Left renal cortex interstitium (tissue), 4 donors: ENCODE measurements around the gene NUDT6. TPM values are rescaled to one million over a fixed set of nuclear protein-coding genes. Genes with fewer than 3 reads are reported as not detected.
"Not testable (repeated sequence)": the region's sequence is repeated elsewhere in the genome, so short reads cannot be mapped to it uniquely, and the experiment has no call there.

Experiments
- DNase-seq, 4 donors: peaks; one replicate each; pipeline ENCODE4 v3.0.0-alpha.2; 2013; ENCODE audit warnings: low read depth in 4 of 4, low spot score in 2 of 4, missing footprints in 1 of 4
- polyA plus RNA-seq, 4 donors: library from polyadenylated mRNA; unstranded; fragments of 120-200 nt; gene quantifications; one replicate each; pipeline ENCODE4 v1.2.1, GENCODE V29; 2013; ENCODE audit not compliant: insufficient read length in 4 of 4

The NUDT6 gene
- polyA plus RNA-seq, 4 donors, result 13.9 to 23.5 (median 18.2) TPM

DNA sequence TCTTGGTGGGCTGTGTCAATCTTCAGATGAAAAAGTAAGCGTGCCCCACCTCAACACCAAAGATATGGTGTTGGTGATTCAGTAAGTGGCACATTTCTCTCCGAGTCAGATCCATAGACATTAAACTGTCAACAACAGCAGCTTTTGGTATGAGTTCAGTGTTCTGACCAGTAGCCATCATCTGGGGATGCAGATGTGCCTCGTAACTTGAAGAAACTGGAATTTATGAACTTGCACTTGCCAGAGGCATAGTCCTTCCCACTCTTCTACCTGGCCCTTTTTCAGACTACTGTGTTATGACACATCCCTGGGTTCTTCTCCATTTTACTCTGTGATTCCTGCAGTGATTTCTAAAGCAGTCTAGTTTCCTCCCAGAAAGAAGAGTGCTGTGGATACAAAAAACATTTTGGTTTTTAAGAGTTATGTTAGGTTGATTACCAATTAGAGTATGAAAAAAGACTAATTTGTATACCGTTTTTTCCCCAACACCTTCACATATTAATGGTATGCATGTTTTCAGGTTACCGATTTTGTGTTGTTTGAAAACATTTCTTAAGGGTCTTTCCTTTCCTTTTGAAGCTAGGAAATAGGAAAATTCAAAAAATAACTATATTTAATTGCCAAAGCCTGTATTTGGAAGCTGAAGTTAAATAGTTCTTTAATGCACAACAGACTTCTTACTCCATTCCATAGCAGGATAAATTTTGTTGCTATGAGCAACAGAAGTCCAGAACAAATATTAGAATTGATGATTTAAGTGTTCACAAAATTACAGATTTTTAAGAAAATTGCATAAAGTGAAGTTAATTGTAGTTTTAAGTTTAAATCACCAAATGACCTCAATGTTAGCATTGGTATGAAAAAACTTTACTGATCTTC is 39.3 kb downstream of the NUDT6 start:
- DNase-seq, result no peak

DNA sequence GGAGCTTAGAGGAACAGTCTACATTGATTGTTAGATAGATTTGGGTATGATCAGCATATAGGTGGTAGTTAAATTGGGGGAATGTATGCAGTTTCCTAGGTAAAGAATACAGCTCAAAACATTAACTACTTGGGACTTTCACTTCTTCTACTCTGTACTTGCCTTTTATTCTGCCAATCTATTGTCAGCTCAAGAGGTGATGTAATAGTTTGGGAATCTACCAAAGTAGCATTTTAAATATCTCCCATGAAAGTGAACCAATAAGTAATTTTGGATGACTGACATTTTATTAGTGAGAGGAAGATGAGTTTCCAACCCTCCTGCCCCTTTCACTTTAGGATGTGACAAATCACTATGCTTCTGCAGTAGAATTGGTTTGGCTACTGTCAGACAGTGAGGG is 43.4 kb downstream of the NUDT6 start:
- no peak for DNase-seq

DNA sequence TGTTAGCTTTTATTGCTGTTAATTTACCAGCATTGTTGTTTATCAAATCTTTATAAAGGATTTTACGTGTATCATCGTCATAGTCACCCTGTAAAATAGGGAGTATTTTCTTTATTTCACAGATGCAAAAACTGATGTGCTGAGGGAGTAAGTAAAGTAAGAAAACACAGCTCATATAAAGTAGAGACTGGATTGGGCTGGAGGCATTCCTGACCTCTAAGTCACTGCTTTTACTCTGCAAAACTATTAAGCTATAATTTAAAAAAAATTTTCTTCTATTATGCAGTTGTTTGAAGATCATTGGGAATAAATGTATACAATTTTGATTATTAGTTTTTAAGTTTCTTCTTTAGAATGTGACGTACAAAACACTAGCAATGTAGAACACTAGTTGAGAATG is 45.9 kb downstream of the NUDT6 start:
- no peak for DNase-seq

DNA sequence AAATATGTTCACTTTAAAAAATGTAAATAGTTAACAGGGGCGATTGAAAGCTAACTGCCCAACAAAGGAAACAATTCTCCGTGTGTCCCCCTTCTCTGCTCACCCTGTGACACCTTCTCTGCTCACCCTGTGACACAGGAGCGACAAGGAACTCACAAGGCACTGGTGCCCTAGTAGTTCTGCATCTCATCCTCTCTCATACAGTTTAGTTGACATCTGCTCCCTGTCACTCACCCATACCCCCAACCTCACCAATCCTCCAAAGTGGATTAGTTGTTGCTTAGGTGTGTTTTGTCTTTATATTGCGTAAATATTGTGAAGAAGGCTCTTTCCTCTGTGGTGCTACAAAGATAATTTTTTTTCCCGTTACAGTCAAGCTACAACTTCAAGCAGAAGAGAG is 46.4 kb downstream of the NUDT6 start:
- DNase-seq, result no peak

DNA sequence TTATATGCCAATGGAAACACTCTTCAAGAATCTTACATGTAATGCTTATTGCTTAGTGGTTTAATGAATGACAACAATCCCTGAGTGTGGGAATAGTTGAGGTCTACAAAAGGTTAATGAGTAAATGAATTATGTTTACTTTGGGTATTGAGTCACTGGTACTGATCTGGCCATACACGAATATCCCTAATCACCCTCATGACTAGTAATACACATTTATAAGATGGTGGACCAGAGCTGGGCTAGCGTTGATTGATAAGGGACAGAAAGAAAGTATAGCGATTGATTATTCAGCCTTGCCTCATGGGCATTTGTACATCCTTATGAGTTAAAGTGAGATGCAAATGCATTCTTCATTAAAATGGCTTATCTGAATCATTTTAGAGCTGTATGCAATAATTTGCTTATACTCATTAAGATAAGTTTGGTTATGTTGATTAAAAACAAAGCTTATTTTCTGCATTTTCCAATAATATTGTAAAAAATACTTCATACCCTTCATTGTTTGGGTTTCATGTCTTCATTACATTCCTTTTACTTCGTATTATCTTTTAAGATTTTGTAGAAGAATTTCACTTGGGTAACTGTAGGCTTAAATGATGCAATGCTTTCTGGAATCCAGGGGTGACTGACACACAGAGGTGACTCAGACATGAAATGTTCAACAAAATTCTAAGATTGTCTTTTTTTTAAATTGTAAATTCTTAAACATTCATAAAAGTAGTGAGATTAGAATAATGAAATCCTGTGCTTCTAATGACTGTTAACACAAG is 48.4 kb downstream of the NUDT6 start:
- no peak for DNase-seq

DNA sequence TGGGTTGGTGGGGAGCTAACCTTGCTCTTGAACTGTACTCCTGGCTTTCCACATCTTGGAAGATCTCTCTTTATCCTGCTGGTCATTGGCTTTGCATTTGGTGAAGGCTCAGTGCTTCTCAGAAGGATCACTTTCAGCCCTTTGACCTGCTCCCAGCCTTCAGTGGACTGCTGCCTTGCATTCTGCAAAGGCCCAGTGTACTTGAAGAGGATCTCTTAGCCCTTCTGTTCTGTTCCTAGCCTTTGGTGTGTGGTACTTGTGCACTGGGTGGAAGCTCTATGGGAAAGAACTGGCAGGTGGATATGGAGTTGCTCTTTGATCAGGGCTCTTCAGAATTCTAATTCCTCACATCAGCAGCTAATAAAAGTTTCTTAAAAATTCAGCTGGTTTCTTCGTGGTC is 49.3 kb downstream of the NUDT6 start:
- DNase-seq, result no peak

DNA sequence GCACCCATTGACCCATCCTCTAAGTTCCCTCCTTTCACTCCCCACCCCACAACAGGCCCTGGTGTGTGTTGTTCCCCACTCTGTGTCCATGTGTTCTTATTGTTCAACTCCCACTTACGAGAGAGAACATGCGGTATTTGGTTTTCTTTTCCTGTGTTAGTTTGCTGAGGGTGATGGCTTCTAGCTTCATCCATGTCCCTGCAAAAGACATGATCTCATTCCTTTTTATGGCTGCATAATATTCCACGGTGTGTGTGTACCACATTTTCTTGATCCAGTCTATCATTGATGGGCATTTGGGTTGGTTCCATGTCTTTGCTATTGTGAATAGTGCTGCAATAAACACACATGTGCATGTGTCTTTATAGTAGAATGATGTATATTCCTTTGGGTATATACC is 54.2 kb downstream of the NUDT6 start:
- not testable (repeated sequence) for DNase-seq

DNA sequence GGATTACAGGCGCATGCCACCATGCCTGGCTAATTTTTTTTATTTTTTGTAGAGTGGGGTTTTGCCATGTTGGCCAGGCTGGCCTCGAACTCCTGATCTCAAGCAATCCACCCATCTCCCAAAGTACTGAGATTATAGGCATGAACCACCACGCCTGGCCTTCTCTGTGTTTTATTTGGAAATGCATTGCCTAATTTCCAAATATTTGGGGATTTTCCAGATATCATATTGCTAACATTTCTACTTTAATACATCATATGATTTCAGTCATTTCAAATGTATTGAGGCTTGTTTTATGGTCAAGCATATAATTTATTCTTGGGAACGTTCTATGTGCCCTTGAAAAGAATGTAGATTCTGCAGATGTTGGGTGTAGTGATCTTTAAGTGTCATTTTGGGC is 57.0 kb downstream of the NUDT6 start:
- DNase-seq, result no peak

DNA sequence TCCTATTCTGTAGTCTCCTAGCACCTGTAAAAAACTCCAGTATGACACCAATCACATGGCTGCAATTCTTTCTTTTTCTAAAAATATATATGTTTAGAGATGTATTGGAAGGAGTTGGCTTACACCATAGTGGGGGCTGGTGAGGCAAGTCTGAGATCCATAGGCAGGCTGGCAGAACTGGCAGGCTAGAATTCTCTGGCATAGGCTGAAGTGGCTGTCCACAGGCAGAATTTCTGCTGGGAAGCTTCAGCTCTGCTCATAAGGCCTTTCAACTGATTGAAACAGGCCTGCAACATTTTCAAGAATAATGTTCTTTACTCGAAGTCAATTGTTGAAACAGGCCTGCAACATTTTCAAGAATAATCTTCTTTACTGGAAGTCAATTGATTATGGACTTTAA is 58.8 kb downstream of the NUDT6 start:
- no peak for DNase-seq

DNA sequence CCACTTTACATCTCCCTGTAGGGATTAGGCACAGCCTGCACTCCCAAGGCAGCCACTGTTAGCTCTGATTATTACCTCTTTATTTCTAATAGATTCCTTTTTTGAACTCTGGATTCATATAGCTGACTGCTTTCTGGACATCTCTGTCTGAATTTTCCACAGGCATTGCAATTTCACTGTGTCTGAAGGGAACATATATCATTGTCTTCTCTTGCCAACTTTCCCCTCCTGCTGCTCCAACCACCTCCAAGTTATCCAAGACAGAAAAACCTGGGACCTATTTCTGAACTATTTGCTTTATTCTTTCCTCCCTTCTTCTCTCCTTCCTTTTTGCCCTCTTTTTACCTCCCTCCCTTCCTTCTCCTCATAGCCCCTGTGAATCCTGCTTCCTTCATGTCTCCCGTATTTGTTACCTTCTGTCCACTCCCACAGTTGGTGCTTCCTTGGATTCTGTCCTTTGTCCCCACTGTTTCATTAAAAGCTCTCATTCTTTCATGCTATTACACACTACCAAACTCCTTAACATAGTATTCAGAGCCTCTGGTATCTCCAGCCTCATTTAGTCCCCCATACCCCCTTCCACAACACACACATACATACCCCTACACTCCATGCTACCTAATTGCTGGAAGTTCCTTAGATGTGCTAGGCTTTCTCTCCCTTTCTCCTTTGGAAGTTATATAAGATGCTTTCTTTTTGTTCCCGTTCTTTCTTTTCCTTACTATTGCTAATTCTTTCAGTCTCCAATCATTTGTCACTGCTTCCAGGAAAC is 61.0 kb downstream of the NUDT6 start:
- DNase-seq, result no peak

DNA sequence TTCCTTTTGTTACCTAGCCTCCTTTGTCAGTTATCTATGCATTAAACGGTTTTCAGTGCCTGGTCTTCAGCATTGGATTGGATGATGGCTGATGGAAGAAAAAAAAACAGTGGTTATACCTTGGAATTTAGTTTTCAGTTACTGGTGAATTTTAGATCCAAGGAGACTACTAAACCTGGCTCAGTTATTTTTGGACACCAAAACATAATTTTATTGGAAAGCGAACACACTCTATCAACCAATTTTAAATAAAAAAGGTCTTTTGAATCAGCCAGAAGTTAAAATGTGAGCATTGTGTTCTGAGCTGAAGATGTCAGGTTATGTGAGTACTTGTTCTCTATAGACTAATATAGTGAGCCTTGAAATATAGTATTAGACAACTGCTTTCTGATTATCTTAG is 63.7 kb downstream of the NUDT6 start:
- no peak for DNase-seq

DNA sequence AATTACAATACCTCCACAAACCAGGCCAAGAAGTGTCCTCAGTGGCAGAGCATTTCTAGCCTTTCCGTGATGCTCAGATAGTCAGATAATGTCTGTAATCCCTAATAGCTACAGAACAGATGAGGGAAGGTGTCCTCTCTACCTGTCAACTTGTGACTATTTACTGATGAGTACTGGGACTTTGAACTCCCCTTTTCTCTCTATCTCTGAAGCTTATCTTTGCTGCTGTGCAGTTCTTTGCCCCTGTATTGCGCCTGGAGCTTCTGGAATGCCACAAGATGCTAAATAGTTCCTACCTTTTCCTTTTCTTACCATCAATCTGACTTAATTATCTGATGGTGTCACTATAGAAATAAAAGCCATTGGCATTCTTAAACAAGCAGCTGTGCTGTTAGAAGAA is 65.2 kb downstream of the NUDT6 start:
- DNase-seq, result no peak

DNA sequence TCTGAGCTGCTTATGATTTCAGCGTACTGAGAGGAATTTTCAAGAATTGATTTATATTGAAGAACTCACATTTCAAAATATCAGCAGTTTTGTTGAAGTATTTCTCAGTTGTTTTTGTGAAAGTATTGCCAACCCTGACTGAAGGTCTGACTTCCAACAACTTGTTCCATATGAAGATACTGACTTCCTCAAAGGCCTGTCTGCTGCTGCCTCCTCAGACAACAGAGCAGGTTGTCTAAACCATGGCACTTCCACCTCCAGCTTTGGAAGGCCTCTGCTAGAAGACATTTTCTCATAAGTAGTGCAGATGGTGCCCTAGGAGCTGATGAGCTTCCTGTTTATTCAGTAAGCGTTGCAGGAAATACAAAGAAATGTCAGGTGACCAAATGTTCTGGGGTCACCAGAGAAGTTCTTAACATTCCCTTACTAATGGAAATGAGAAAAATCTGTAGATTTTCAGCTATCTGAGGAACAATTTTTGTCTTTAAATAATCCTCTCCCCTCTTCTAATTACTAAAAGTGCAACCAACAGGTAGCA is 67.0 kb downstream of the NUDT6 start:
- no peak for DNase-seq

DNA sequence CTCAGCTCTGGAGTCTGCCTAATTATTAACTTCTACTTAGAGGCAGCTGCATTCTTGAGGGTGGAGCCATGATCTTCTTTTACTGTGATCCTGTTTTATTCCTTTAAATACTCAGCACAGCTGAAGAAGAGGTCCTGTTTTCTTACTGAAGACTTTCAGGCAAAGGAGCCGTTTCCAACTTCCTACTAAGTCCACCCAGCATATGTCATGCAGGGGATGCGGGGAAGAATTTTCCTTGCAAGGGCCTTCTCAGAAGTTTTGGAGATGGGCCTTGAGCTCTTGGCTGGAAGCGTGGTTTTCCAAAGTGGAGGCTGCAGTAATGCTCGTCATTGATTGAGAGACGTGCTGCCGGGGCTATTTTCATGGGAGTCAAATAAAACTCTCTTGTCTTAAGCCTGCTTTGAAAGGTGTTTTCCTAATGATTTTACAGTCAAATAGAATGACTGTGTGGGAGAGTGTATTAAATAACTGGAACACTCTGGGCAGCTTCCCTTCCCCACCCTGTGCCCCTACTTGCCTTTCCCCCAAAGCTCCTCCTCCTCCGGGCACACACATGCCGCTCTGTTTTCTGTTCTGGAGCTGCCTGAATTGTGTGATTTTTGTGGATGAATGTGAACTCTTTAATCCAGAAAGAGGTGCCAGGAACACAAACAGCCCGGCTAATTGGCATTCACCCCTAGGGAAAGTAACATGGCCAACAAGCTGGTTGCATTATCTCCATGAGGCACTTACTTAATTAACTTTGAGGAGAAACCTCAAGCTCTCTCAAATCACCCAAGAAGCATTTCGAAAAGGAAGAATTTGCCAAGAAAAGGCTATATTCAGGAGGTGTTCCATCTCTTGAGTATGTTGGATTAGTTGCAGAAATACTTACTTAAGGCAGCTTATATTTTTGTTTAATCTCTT is 67.7 kb downstream of the NUDT6 start:
- peak; percentile 9 to 29 (median 18) for DNase-seq

DNA sequence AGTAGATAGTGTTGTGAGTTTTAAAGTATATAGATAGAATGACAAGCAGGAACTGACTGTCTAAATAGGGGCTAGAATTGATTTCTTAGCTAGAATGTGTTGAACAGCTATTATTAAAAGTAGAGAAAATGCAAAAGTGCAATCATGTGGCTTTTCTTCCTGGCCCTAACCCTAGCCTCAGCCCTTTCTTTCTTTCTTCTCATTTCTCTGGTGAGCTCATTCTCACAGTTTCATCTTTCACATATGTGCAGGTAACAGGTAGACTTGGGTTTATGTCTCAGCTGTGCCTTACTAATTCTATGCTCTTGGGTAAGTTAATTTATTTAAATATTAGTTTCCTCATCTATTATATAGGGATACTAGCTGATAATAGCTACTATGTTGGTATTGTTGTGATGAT is 70.8 kb downstream of the NUDT6 start:
- DNase-seq, result no peak

DNA sequence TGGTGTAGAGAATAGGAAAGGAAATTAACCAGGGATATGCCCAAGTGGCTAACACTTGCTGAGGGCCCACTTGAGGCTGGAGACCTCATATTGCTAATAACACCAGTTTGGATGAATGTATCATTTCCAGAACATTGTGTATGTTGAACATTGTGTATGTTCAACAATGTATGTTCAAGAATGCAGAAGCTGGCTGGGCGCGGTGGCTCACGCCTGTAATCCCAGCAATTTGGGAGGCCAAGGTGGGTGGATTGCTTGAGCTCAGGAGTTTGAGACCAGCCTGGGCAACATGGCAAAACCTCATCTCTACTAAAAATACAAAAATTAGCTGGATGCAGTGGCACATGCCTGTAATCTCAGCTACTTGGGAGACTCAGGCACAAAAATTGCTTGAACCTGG is 72.6 kb downstream of the NUDT6 start:
- not testable (repeated sequence) for DNase-seq

DNA sequence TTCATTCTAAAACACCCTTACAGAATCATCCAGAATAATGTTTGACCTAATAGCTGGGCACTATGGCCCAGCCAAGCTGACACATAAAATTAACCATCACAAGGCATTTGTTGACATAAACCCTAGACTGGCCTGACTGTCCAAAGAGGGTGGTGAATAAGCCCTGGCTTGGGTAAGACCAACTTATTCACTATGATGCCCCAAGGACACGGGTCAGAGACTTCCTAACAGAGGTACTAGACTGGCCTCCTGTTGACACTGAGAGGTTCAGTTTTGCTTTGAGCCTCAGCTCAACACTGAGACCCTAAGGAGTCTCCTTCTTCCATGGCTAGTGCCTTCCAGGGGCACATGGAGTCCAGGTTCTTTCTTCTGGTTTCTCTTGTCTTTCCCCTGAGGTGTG is 74.5 kb downstream of the NUDT6 start:
- no peak for DNase-seq

DNA sequence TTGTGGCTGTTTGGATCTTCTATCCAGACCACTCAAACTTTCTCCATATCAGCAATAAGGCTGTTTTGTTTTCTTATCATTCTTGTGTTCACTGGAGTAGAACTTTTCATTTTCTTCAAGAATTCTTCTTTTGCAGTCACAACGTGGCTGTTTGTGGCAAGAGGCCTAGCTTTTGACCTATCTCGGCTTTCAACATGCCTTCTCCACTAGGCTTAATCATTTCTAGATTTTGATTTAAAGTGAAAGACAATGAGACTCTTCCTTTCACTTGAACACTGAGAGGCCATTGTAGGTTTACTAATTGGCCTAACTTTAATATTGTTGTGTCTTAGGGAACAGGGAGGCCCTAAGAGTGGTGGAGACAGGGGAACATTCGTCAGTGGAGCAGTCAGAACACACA is 76.6 kb downstream of the NUDT6 start:
- DNase-seq, result no peak

DNA sequence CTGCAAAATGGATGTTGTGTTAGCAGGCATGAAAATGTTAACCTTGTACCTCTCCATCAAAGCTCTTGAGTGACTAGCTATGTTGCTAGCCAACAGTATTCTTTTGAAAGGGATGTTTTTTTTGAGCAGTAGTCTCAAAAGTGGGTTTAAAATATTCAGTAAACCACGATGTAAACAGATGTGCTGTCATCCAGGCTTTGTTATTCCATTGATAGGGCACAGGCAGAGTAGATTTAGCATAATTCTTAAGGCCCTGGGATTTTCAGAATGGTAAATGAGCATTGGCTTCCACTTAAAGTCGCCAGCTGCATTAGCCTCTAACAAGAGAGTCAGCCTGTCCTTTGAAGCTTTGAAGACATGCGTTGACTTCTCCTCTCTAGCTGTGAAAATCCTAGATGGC is 77.3 kb downstream of the NUDT6 start:
- DNase-seq, result no peak

DNA sequence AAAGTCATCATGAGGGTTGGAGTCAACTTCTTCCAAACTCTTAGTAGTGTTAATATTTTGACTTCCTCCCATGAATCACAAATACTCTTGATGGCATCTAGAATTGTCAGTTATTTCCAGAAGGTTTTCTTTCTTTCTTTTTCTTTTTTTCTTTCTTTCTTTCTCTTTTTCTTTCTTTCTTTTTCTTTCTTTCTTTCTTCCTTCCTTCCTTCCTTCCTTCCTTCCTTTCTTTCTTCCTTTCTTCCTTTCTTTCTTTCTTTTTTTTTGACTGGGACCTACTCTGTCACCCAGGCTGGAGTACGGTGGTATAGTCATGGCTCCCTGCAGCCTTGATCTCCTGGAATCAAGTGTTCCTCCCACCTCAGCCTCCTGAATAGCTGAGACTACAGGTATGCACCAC is 78.0 kb downstream of the NUDT6 start:
- DNase-seq, result not testable (repeated sequence)
